Neural cell (in vitro differentiated cells): ENCODE measurements around the gene YWHAQ. TPM values are rescaled to one million over a fixed set of nuclear protein-coding genes. Genes with fewer than 3 reads are reported as not detected.
A peak's percentile ranks its signal among the peaks of the same experiment; 100 is the strongest.

ENCODE experiments used
- H2AFZ ChIP-seq: fragments of 200-600, 300-800 bp; sonication (generic), shearing (Covaris generic); 2 replicates; pipeline ENCODE4 v1.6.0; 2014; ENCODE audit warnings: low read depth, mild to moderate bottlenecking, antibody characterized with exemption, low read length, moderate library complexity
- H3F3A ChIP-seq: fragments of 200-600 bp; shearing (Covaris generic); 2 replicates; pipeline ENCODE4 v1.6.1; 2016; ENCODE audit warnings: mild to moderate bottlenecking, moderate library complexity, mixed read lengths, antibody characterized with exemption, low read length; ENCODE audit not compliant: insufficient read depth, poor library complexity, severe bottlenecking
- H3K27ac ChIP-seq: fragments of 200-600, 300-800 bp; sonication (generic), shearing (Covaris generic); 2 replicates; pipeline ENCODE4 v1.5.1; 2014; ENCODE audit warnings: mild to moderate bottlenecking, low read length, moderate library complexity
- H3K27me3 ChIP-seq: fragments of 300-800, 200-600 bp; sonication (generic), shearing (Covaris generic); 2 replicates; pipeline ENCODE4 v1.6.0; 2014; ENCODE audit warnings: mild to moderate bottlenecking, low read depth, low read length, moderate library complexity; ENCODE audit not compliant: insufficient read depth
- H3K36me3 ChIP-seq: fragments of 300-800, 200-600 bp; sonication (generic), shearing (Covaris generic); 2 replicates; pipeline ENCODE4 v1.5.1; 2014; ENCODE audit warnings: mild to moderate bottlenecking, antibody characterized with exemption, low read length, moderate library complexity; ENCODE audit not compliant: insufficient read depth
- H3K4me2 ChIP-seq: fragments of 300-800, 200-600 bp; sonication (generic), shearing (Covaris generic); 2 replicates; pipeline ENCODE4 v1.6.0; 2014; ENCODE audit warnings: mild to moderate bottlenecking, low read length
- H3K4me3 ChIP-seq: fragments of 300-800, 200-600 bp; sonication (generic), shearing (Covaris generic); 2 replicates; pipeline ENCODE4 v1.5.1; 2014; ENCODE audit warnings: mild to moderate bottlenecking, low read length, moderate library complexity
- H3K79me2 ChIP-seq: fragments of 200-600 bp; shearing (Covaris generic); replicated peaks from 2 replicates; pipeline ENCODE4 v1.6.0; 2014; ENCODE audit warnings: mild to moderate bottlenecking, low read length, moderate library complexity; ENCODE audit not compliant: insufficient read depth
- H3K9ac ChIP-seq: fragments of 300-800, 200-600 bp; sonication (generic), shearing (Covaris generic); 2 replicates; pipeline ENCODE4 v1.6.1; 2016; ENCODE audit warnings: mild to moderate bottlenecking, low read length, mixed read lengths
- H3K9me2 ChIP-seq: fragments of 200-600 bp; shearing (Covaris generic); 2 replicates; pipeline ENCODE4 v1.6.1; 2016; ENCODE audit warnings: mild to moderate bottlenecking, low read length, mixed read lengths; ENCODE audit not compliant: insufficient read depth
- H3K9me3 ChIP-seq: fragments of 200-600, 300-800 bp; sonication (generic), shearing (Covaris generic); 2 replicates; pipeline ENCODE4 v1.6.1; 2016; ENCODE audit warnings: mild to moderate bottlenecking, mixed run types, low read length, moderate library complexity, mixed read lengths
- H4K20me1 ChIP-seq: fragments of 200-600 bp; shearing (Covaris generic); 2 replicates; pipeline ENCODE4 v1.6.1; 2016; ENCODE audit warnings: mild to moderate bottlenecking, mixed run types; ENCODE audit not compliant: insufficient read depth
- CTCF ChIP-seq: fragments of 450-650 bp; IDR thresholded peaks from 2 replicates; pipeline ENCODE4 v1.5.1; 2014; ENCODE audit warnings: antibody characterized with exemption, mild to moderate bottlenecking, moderate library complexity; ENCODE audit not compliant: poor library complexity, severe bottlenecking
- EP300 ChIP-seq: fragments of 450-650 bp; conservative IDR thresholded peaks from 2 replicates; pipeline ENCODE4 v1.6.1; 2014; ENCODE audit warnings: antibody characterized with exemption, mild to moderate bottlenecking, moderate library complexity; ENCODE audit not compliant: poor library complexity, severe bottlenecking
- EZH2 ChIP-seq: fragments of 200-600, 300-800 bp; shearing (Covaris generic), sonication (generic); IDR thresholded peaks from 2 replicates; pipeline ENCODE4 v1.6.1; 2014; ENCODE audit warnings: antibody characterized with exemption, low read length, borderline replicate concordance, mild to moderate bottlenecking; ENCODE audit not compliant: insufficient read depth, poor library complexity, severe bottlenecking
- MXI1 ChIP-seq: fragments of 450-650 bp; conservative IDR thresholded peaks from 2 replicates; pipeline ENCODE4 v1.6.1; 2014; ENCODE audit warnings: antibody characterized with exemption, mild to moderate bottlenecking; ENCODE audit not compliant: poor library complexity, severe bottlenecking
- POLR2AphosphoS5 ChIP-seq: IDR thresholded peaks from 2 replicates; pipeline ENCODE4 v1.6.1; 2012
- RAD21 ChIP-seq: fragments of 450-650 bp; conservative IDR thresholded peaks from 2 replicates; pipeline ENCODE4 v1.6.1; 2014; ENCODE audit warnings: antibody characterized with exemption, mild to moderate bottlenecking, moderate library complexity
- SMC3 ChIP-seq: fragments of 450-650 bp; conservative IDR thresholded peaks from 2 replicates; pipeline ENCODE4 v1.6.1; 2014; ENCODE audit warnings: antibody characterized with exemption, mild to moderate bottlenecking, moderate library complexity; ENCODE audit not compliant: poor library complexity
- TAF1 ChIP-seq: IDR thresholded peaks from 2 replicates; pipeline ENCODE4 v1.6.1; 2012; ENCODE audit warnings: low read depth
- polyA minus RNA-seq: library from RNA; depleted of rRNA, polyadenylated mRNA; stranded (reverse); fragments of >200 nt; gene quantifications from 2 replicates; pipeline ENCODE4 v1.2.3, GENCODE V29; 2014
- polyA plus RNA-seq: library from polyadenylated mRNA; depleted of rRNA; stranded (reverse); fragments of >200 nt; gene quantifications from 2 replicates; pipeline ENCODE4 v1.2.3, GENCODE V29; 2014
- TF ChIP-seq, protein P1 (sequence below): IDR thresholded peaks from 2 replicates; pipeline ENCODE4 v1.6.1; 2012; ENCODE audit warnings: borderline replicate concordance

Gene YWHAQ
- polyA plus RNA-seq, result 1,332 and 1,446 TPM in 2 replicates
- 1,073 and 1,168 TPM in 2 replicates for polyA minus RNA-seq

DNA sequence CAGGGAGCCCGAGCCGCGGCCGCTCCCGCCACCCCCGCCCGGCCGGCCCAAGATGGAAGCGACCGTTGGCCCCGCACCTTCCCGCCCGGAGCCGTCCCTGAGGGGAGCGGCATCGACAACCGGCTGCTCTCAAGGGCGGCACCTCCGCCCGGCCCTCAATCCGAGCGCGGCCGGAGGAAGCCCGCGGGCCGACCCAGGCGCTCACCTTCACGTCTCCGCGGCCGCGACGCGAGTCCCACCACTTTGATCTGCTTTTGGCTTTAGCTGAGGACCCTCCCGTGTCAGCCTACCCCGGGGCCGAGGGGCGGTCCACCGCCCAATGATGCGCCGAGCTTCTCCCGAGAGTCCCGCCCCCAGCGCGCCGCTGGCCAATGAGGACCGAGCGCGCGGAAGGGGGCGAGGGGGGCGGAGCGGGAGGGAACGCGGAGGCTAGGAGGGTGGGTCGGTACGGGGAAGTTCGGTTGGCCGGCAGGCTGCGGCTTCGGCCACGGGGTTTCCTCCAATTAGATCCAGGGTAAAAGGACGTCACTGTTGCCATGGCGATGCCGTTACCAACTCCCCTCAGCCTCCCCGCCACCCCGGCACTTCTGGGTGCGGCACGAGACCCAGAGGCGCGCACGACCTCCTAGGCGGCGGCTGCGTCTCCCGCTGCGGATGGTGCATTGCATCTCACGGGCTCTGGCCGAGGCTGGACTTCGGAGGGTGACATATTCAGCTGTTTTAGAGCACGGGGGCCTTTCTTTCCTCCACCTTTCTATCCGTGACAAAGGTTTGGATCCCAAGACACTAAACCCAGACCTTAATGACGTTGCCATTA lies at the start of gene YWHAQ:
YWHAQ (minus strand) TSS at position 262 of the 817 bp plus-strand sequence. CDS start 545 bp downstream, outside the sequence.
- H2AFZ ChIP-seq, result peak within 1 kb of the TSS; percentile 46
- H3K36me3 ChIP-seq, result peaks cover 5% of the 10 kb centered on the region
- no peaks in the 10 kb centered on the region for H3K27me3 ChIP-seq

GRCh38 chr2:9680082-9680481 lies 49.3 kb upstream of the YWHAQ start:
- no peak for TF ChIP-seq MXI1

More for the DNA sequence above, at the start of gene YWHAQ:
- peak within 1 kb of the TSS; percentile 92 for H3K27ac ChIP-seq
- H3K9me3 ChIP-seq, result no peaks in the 10 kb centered on the region
- H3K9me2 ChIP-seq, result no peaks in the 10 kb centered on the region
- peak within 1 kb of the TSS; percentile 91 for H3K4me3 ChIP-seq
- TF ChIP-seq EP300 (peak; percentile 76), SMC3 (peak; percentile 58), MXI1 (peak; percentile 58), CTCF (peak; percentile 7), TAF1 (peak; percentile 91), POLR2AphosphoS5 (peak; percentile 91), RAD21 (peak; percentile 60), EZH2 (no peak)
- TF ChIP-seq, protein P1, sequence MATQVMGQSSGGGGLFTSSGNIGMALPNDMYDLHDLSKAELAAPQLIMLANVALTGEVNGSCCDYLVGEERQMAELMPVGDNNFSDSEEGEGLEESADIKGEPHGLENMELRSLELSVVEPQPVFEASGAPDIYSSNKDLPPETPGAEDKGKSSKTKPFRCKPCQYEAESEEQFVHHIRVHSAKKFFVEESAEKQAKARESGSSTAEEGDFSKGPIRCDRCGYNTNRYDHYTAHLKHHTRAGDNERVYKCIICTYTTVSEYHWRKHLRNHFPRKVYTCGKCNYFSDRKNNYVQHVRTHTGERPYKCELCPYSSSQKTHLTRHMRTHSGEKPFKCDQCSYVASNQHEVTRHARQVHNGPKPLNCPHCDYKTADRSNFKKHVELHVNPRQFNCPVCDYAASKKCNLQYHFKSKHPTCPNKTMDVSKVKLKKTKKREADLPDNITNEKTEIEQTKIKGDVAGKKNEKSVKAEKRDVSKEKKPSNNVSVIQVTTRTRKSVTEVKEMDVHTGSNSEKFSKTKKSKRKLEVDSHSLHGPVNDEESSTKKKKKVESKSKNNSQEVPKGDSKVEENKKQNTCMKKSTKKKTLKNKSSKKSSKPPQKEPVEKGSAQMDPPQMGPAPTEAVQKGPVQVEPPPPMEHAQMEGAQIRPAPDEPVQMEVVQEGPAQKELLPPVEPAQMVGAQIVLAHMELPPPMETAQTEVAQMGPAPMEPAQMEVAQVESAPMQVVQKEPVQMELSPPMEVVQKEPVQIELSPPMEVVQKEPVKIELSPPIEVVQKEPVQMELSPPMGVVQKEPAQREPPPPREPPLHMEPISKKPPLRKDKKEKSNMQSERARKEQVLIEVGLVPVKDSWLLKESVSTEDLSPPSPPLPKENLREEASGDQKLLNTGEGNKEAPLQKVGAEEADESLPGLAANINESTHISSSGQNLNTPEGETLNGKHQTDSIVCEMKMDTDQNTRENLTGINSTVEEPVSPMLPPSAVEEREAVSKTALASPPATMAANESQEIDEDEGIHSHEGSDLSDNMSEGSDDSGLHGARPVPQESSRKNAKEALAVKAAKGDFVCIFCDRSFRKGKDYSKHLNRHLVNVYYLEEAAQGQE, result peak; percentile 50
- H4K20me1 ChIP-seq, result peaks cover 40% of the 10 kb centered on the region
- peak within 1 kb of the TSS; percentile 93 for H3K9ac ChIP-seq
- H3K4me2 ChIP-seq, result peak within 1 kb of the TSS; percentile 91
- peaks cover 43% of the 10 kb centered on the region for H3K79me2 ChIP-seq
- H3F3A ChIP-seq, result peaks cover 7% of the 10 kb centered on the region

More at GRCh38 chr2:9680082-9680481, 49.3 kb upstream of the YWHAQ start:
- H3K9me2 ChIP-seq, result no peaks in the 10 kb centered on the region
- H4K20me1 ChIP-seq, result no peaks in the 10 kb centered on the region
- H3K36me3 ChIP-seq, result no peaks in the 10 kb centered on the region
- no peaks in the 10 kb centered on the region for H3F3A ChIP-seq
- no peaks in the 10 kb centered on the region for H3K27me3 ChIP-seq
- no peak overlapping the region for H2AFZ ChIP-seq
- no peaks in the 10 kb centered on the region for H3K9me3 ChIP-seq
- H3K79me2 ChIP-seq, result no peaks in the 10 kb centered on the region
- no peak overlapping the region for H3K4me2 ChIP-seq
- no peak overlapping the region for H3K9ac ChIP-seq
- no peak overlapping the region for H3K4me3 ChIP-seq
- no peak overlapping the region for H3K27ac ChIP-seq
